Neural cell (in vitro differentiated cells): Measurements from ENCODE around the gene OGFR.

Experiments
- EP300 ChIP-seq: fragments of 450-650 bp; conservative IDR thresholded peaks from 2 replicates; pipeline ENCODE4 v1.6.1; 2014; ENCODE audit warnings: antibody characterized with exemption, mild to moderate bottlenecking, moderate library complexity; ENCODE audit not compliant: poor library complexity, severe bottlenecking
- EZH2 ChIP-seq: fragments of 200-600, 300-800 bp; shearing (Covaris generic), sonication (generic); IDR thresholded peaks from 2 replicates; pipeline ENCODE4 v1.6.1; 2014; ENCODE audit warnings: antibody characterized with exemption, low read length, borderline replicate concordance, mild to moderate bottlenecking; ENCODE audit not compliant: insufficient read depth, poor library complexity, severe bottlenecking
- MXI1 ChIP-seq: fragments of 450-650 bp; conservative IDR thresholded peaks from 2 replicates; pipeline ENCODE4 v1.6.1; 2014; ENCODE audit warnings: antibody characterized with exemption, mild to moderate bottlenecking; ENCODE audit not compliant: poor library complexity, severe bottlenecking
- POLR2AphosphoS5 ChIP-seq: IDR thresholded peaks from 2 replicates; pipeline ENCODE4 v1.6.1; 2012
- SMC3 ChIP-seq: fragments of 450-650 bp; conservative IDR thresholded peaks from 2 replicates; pipeline ENCODE4 v1.6.1; 2014; ENCODE audit warnings: antibody characterized with exemption, mild to moderate bottlenecking, moderate library complexity; ENCODE audit not compliant: poor library complexity
- TAF1 ChIP-seq: IDR thresholded peaks from 2 replicates; pipeline ENCODE4 v1.6.1; 2012; ENCODE audit warnings: low read depth
- TF ChIP-seq, protein P1 (sequence below): fragments of 450-650 bp; IDR thresholded peaks from 2 replicates; pipeline ENCODE4 v1.5.1; 2014; ENCODE audit warnings: antibody characterized with exemption, mild to moderate bottlenecking, moderate library complexity; ENCODE audit not compliant: poor library complexity, severe bottlenecking
- TF ChIP-seq, protein P2 (sequence below): IDR thresholded peaks from 2 replicates; pipeline ENCODE4 v1.6.1; 2012; ENCODE audit warnings: borderline replicate concordance

DNA sequence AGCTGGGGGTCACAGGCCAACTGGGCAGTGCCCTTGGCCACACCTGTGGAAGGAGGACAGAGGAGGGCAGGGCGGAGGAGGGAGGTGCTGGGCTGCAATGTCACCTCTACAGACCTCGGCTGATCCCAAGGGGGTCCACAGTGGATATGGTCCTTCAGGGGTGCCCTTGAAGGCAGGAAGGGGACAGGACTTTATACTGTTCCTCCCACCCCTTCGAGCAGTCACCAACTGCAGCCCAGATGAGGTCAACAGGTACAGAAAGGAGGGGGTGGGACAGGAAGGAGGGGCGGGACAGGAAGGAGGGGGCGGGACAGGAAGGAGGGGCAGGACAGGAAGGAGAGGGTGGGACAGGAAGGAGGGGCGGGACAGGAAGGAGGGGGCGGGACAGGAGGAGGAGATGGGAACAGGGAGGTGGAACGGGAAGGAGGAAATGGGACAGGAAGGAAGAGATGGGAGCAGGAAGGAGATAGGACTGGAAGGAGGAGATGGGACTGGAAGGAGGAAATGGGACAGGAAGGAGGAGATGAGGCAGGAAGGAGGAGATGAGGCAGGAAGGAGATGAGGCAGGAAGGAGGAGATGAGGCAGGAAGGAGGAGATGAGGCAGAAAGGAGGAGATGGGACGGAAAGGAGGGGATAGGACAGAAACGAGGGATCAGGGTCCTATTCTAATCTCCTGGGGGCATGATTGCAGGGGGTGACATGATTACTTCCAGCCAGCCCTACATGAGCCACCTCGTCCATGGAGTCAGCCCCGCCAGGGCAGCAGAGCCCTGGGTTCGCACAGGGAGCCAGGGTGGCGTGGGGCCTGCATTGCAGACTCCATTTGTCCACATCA is 27.7 kb upstream of the OGFR start:
- TF ChIP-seq EZH2 (no peak), EP300 (no peak), POLR2AphosphoS5 (no peak), MXI1 (no peak), TAF1 (no peak), SMC3 (no peak)
- TF ChIP-seq, protein P1, sequence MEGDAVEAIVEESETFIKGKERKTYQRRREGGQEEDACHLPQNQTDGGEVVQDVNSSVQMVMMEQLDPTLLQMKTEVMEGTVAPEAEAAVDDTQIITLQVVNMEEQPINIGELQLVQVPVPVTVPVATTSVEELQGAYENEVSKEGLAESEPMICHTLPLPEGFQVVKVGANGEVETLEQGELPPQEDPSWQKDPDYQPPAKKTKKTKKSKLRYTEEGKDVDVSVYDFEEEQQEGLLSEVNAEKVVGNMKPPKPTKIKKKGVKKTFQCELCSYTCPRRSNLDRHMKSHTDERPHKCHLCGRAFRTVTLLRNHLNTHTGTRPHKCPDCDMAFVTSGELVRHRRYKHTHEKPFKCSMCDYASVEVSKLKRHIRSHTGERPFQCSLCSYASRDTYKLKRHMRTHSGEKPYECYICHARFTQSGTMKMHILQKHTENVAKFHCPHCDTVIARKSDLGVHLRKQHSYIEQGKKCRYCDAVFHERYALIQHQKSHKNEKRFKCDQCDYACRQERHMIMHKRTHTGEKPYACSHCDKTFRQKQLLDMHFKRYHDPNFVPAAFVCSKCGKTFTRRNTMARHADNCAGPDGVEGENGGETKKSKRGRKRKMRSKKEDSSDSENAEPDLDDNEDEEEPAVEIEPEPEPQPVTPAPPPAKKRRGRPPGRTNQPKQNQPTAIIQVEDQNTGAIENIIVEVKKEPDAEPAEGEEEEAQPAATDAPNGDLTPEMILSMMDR, result no peak
- TF ChIP-seq, protein P2, sequence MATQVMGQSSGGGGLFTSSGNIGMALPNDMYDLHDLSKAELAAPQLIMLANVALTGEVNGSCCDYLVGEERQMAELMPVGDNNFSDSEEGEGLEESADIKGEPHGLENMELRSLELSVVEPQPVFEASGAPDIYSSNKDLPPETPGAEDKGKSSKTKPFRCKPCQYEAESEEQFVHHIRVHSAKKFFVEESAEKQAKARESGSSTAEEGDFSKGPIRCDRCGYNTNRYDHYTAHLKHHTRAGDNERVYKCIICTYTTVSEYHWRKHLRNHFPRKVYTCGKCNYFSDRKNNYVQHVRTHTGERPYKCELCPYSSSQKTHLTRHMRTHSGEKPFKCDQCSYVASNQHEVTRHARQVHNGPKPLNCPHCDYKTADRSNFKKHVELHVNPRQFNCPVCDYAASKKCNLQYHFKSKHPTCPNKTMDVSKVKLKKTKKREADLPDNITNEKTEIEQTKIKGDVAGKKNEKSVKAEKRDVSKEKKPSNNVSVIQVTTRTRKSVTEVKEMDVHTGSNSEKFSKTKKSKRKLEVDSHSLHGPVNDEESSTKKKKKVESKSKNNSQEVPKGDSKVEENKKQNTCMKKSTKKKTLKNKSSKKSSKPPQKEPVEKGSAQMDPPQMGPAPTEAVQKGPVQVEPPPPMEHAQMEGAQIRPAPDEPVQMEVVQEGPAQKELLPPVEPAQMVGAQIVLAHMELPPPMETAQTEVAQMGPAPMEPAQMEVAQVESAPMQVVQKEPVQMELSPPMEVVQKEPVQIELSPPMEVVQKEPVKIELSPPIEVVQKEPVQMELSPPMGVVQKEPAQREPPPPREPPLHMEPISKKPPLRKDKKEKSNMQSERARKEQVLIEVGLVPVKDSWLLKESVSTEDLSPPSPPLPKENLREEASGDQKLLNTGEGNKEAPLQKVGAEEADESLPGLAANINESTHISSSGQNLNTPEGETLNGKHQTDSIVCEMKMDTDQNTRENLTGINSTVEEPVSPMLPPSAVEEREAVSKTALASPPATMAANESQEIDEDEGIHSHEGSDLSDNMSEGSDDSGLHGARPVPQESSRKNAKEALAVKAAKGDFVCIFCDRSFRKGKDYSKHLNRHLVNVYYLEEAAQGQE, result no peak
